Stimulated activated naive CD8-positive, alpha-beta T cell treated with anti-CD3 and anti-CD28 coated beads, Interleukin-15, Interleukin-2, amounts not matched to agents 100 ng/mL and 50 ng/mL, for 24 hours (primary cell): Measurements from ENCODE around the gene TPI1.
"Not testable (repeated sequence)": the region's sequence is repeated elsewhere in the genome, so short reads cannot be mapped to it uniquely, and the experiment has no call there.

ENCODE experiments used
- H3K27ac Mint-ChIP-seq: one replicate; pipeline ENCODE4 v1.8.0; 2021; ENCODE audit warnings: mild to moderate bottlenecking, mixed read lengths
- H3K27me3 Mint-ChIP-seq: one replicate; pipeline ENCODE4 v1.8.0; 2021; ENCODE audit warnings: mixed read lengths
- H3K36me3 Mint-ChIP-seq: one replicate; pipeline ENCODE4 v1.8.0; 2021; ENCODE audit warnings: low read depth, mixed read lengths
- H3K4me1 Mint-ChIP-seq: one replicate; pipeline ENCODE4 v1.8.0; 2021; ENCODE audit warnings: low read depth, mixed read lengths
- H3K4me3 Mint-ChIP-seq: one replicate; pipeline ENCODE4 v1.8.0; 2021; ENCODE audit warnings: mild to moderate bottlenecking, mixed read lengths
- H3K9me3 Mint-ChIP-seq: one replicate; pipeline ENCODE4 v1.8.0; 2021; ENCODE audit warnings: mixed read lengths

TPI1 gene

GRCh38 chr12:6866920-6867412, 365 bp upstream of the TPI1 start:
- H3K4me1 Mint-ChIP-seq: peaks cover 53% of the 10 kb centered on the region
- no peaks in the 10 kb centered on the region for H3K27me3 Mint-ChIP-seq
- peak overlapping the region; percentile 94 for H3K4me3 Mint-ChIP-seq
- peaks cover 74% of the 10 kb centered on the region for H3K36me3 Mint-ChIP-seq
- no peaks in the 10 kb centered on the region for H3K9me3 Mint-ChIP-seq
- peak overlapping the region; percentile 99 for H3K27ac Mint-ChIP-seq

- Mint-ChIP-seq H3K4me3 (peak overlapping the region; percentile 94), H3K9me3 (no peaks in the 10 kb centered on the region), H3K27me3 (no peaks in the 10 kb centered on the region), H3K4me1 (peaks cover 64% of the 10 kb centered on the region), H3K27ac (peak overlapping the region; percentile 93), H3K36me3 (peaks cover 71% of the 10 kb centered on the region)
Observed at GRCh38 chr12:6868211-6869048, 1.1 kb downstream of the TPI1 start.

- Mint-ChIP-seq H3K4me3 (peak overlapping the region; percentile 94), H3K4me1 (peaks cover 70% of the 10 kb centered on the region), H3K36me3 (peaks cover 71% of the 10 kb centered on the region)
Observed at GRCh38 chr12:6869049-6870021, 2.0 kb downstream of the TPI1 start.

GRCh38 chr12:6870304-6870703, 3.0 kb downstream of the TPI1 start:
- peaks cover 70% of the 10 kb centered on the region for H3K4me1 Mint-ChIP-seq
- peaks cover 67% of the 10 kb centered on the region for H3K36me3 Mint-ChIP-seq
- not testable (repeated sequence) for H3K27me3 Mint-ChIP-seq, H3K9me3 Mint-ChIP-seq
- H3K4me3 Mint-ChIP-seq: peak overlapping the region; percentile 94
- H3K27ac Mint-ChIP-seq: peak overlapping the region; percentile 93

More at GRCh38 chr12:6869049-6870021, 2.0 kb downstream of the TPI1 start:
- no peaks in the 10 kb centered on the region for H3K27me3 Mint-ChIP-seq
- no peaks in the 10 kb centered on the region for H3K9me3 Mint-ChIP-seq
- peak overlapping the region; percentile 93 for H3K27ac Mint-ChIP-seq

GRCh38 chr12:6871052-6871957, 4.0 kb downstream of the TPI1 start:
- H3K27me3 Mint-ChIP-seq: no peaks in the 10 kb centered on the region
- H3K4me3 Mint-ChIP-seq: peak overlapping the region; percentile 94
- peak overlapping the region; percentile 87 for H3K27ac Mint-ChIP-seq
- H3K9me3 Mint-ChIP-seq: no peaks in the 10 kb centered on the region
- H3K36me3 Mint-ChIP-seq: peaks cover 66% of the 10 kb centered on the region
- peaks cover 69% of the 10 kb centered on the region for H3K4me1 Mint-ChIP-seq

- Mint-ChIP-seq H3K4me3 (peak overlapping the region; percentile 94), H3K4me1 (peaks cover 58% of the 10 kb centered on the region), H3K27ac (peak overlapping the region; percentile 87), H3K27me3 (no peaks in the 10 kb centered on the region), H3K9me3 (no peaks in the 10 kb centered on the region), H3K36me3 (peaks cover 72% of the 10 kb centered on the region)
Observed at GRCh38 chr12:6872073-6873048, 5.0 kb downstream of the TPI1 start.

- peak within 1 kb of the TSS; percentile 94 for H3K4me3 Mint-ChIP-seq
- H3K9me3 Mint-ChIP-seq: no peaks in the 10 kb centered on the region
- H3K27ac Mint-ChIP-seq: peak within 1 kb of the TSS; percentile 87
- peaks cover 70% of the 10 kb centered on the region for H3K36me3 Mint-ChIP-seq
- H3K4me1 Mint-ChIP-seq: peaks cover 53% of the 10 kb centered on the region
- H3K27me3 Mint-ChIP-seq: no peaks in the 10 kb centered on the region
Observed at GRCh38 chr12:6873094-6874014, 6.0 kb downstream of the TPI1 start, which contains the start of gene SPSB2. SPSB2 (minus strand) TSS chr12:6873303; CDS start chr12:6872901, 402 bp downstream.

- Mint-ChIP-seq H3K27ac (peak overlapping the region; percentile 85), H3K4me1 (peaks cover 47% of the 10 kb centered on the region), H3K4me3 (peak overlapping the region; percentile 73), H3K36me3 (peaks cover 63% of the 10 kb centered on the region)
- not testable (repeated sequence) for H3K27me3 Mint-ChIP-seq, H3K9me3 Mint-ChIP-seq
Observed at GRCh38 chr12:6874015-6874368, 6.7 kb downstream of the TPI1 start.

- H3K27ac Mint-ChIP-seq, H3K4me3 Mint-ChIP-seq, H3K27me3 Mint-ChIP-seq, H3K4me1 Mint-ChIP-seq, H3K9me3 Mint-ChIP-seq: not testable (repeated sequence)
- peaks cover 34% of the 10 kb centered on the region for H3K36me3 Mint-ChIP-seq
Observed at GRCh38 chr12:6879824-6880223, 12.5 kb downstream of the TPI1 start.

- H3K4me1 Mint-ChIP-seq: no peaks in the 10 kb centered on the region
- H3K27ac Mint-ChIP-seq: no peak overlapping the region
- no peak overlapping the region for H3K4me3 Mint-ChIP-seq
- no peaks in the 10 kb centered on the region for H3K9me3 Mint-ChIP-seq
- no peaks in the 10 kb centered on the region for H3K27me3 Mint-ChIP-seq
- H3K36me3 Mint-ChIP-seq: peaks cover 20% of the 10 kb centered on the region
Observed at GRCh38 chr12:6883252-6883651, 15.9 kb downstream of the TPI1 start.

GRCh38 chr12:6883683-6884082, 16.4 kb downstream of the TPI1 start:
- Mint-ChIP-seq H3K27ac (no peak overlapping the region), H3K4me3 (no peak overlapping the region), H3K27me3 (no peaks in the 10 kb centered on the region), H3K36me3 (peaks cover 20% of the 10 kb centered on the region), H3K9me3 (no peaks in the 10 kb centered on the region), H3K4me1 (no peaks in the 10 kb centered on the region)

GRCh38 chr12:6884539-6884938, 17.2 kb downstream of the TPI1 start:
- Mint-ChIP-seq H3K27ac (no peak overlapping the region), H3K36me3 (peaks cover 20% of the 10 kb centered on the region), H3K4me1 (no peaks in the 10 kb centered on the region), H3K9me3 (no peaks in the 10 kb centered on the region), H3K27me3 (no peaks in the 10 kb centered on the region), H3K4me3 (no peak overlapping the region)
